Tibial artery (tissue), 4 donors: ENCODE results near the gene S100A14.

Experiments used
- DNase-seq, 2 donors: peaks; one replicate each; pipeline ENCODE4 v3.0.0-alpha.2; 2019
- H3K27ac ChIP-seq, 2 donors: fragments of 200-600 bp; sonication (generic) in 1 of 2; 1 replicate in 1 of 2; 2 replicates in 1 of 2; pipeline ENCODE4 v1.5.1; 2018 to 2019; ENCODE audit warnings: mild to moderate bottlenecking in 1 of 2
- H3K27me3 ChIP-seq, 2 donors: fragments of 200-600 bp; sonication (generic) in 1 of 2; one replicate each; pipeline versions ENCODE4 v1.5.1 to v1.6.0; 2016 to 2019
- H3K36me3 ChIP-seq, 3 donors: fragments of 200-600 bp; sonication (generic) in 2 of 3; one replicate each; pipeline ENCODE4 v1.5.1; 2016 to 2019; ENCODE audit warnings: mild to moderate bottlenecking in 2 of 3
- H3K4me1 ChIP-seq, 4 donors: fragments of 200-600 bp; sonication (generic) in 2 of 4; 1 replicate in 3 of 4; 2 replicates in 1 of 4; pipeline ENCODE4 v1.5.1; 2016 to 2019
- H3K4me3 ChIP-seq, 2 donors: fragments of 200-600 bp; sonication (generic) in 1 of 2; 1 replicate in 1 of 2; 2 replicates in 1 of 2; pipeline ENCODE4 v1.5.1; 2018 to 2019; ENCODE audit warnings: mild to moderate bottlenecking in 2 of 2
- H3K9me3 ChIP-seq, 3 donors: fragments of 200-600 bp; sonication (generic) in 1 of 3; one replicate each; pipeline ENCODE4 v1.5.1; 2016 to 2019
- intact Hi-C: fragments of 100-400 bp; cut with DNase I; formaldehyde crosslinking; loops from one replicate; pipeline ENCODE4 v1.15.0; 2023; ENCODE audit warnings: low total_unique reads
- TF ChIP-seq, protein P1 (sequence below), 2 experiments: fragments of 200-600 bp in 1 of 2; fragments of 450-650 bp in 1 of 2; IDR thresholded peaks; one replicate each; pipeline ENCODE4 v1.5.1; 2017 to 2019; ENCODE audit warnings: antibody characterized with exemption in 2 of 2, mild to moderate bottlenecking in 1 of 2, moderate library complexity in 1 of 2

The S100A14 gene

GRCh38 chr1:153571706-153572105, 44.4 kb downstream of the S100A14 start:
- no peak for DNase-seq
- TF ChIP-seq, protein P1, sequence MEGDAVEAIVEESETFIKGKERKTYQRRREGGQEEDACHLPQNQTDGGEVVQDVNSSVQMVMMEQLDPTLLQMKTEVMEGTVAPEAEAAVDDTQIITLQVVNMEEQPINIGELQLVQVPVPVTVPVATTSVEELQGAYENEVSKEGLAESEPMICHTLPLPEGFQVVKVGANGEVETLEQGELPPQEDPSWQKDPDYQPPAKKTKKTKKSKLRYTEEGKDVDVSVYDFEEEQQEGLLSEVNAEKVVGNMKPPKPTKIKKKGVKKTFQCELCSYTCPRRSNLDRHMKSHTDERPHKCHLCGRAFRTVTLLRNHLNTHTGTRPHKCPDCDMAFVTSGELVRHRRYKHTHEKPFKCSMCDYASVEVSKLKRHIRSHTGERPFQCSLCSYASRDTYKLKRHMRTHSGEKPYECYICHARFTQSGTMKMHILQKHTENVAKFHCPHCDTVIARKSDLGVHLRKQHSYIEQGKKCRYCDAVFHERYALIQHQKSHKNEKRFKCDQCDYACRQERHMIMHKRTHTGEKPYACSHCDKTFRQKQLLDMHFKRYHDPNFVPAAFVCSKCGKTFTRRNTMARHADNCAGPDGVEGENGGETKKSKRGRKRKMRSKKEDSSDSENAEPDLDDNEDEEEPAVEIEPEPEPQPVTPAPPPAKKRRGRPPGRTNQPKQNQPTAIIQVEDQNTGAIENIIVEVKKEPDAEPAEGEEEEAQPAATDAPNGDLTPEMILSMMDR (IDR thresholded peaks at IDR 0.05), result no peak
- no peak overlapping the region for H3K4me3 ChIP-seq
- intact Hi-C loops, result loop anchor here (2.0 kb wide), 1 partner anchor 45 kb away; the partner anchor contains the start of gene S100A14
- H3K27ac ChIP-seq, result peak overlapping the region; percentile 54 to 65
- peaks cover 5 to 42% (median 32%) of the 10 kb centered on the region in 4 donors for H3K4me1 ChIP-seq
- no peaks in the 10 kb centered on the region for H3K36me3 ChIP-seq
- H3K27me3 ChIP-seq, result no peaks in the 10 kb centered on the region
- H3K9me3 ChIP-seq, result no peaks in the 10 kb centered on the region

DNA sequence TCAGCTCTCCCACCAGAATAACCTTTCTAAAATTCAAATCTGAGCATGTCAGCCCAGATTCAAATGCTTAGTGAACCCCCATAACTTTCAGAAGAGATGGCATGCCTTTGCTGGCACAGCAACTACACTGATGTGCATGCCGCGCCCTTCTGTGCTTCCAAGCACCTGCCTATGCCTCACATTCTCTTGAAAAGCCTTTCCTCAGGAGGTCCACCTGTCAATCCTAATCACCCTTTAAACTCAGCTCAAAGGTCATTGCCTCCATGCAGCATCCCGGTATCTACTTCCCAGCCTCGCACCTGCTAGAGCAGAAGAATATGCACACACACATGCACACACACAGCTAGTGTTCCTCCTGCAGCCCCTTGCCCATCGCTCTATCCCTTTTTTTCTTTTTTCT, 45.3 kb downstream of the S100A14 start:
- H3K27me3 ChIP-seq, result no peaks in the 10 kb centered on the region
- intact Hi-C loops, result no loop called here
- H3K36me3 ChIP-seq, result no peaks in the 10 kb centered on the region
- no peak overlapping the region for H3K4me3 ChIP-seq
- no peak for DNase-seq
- no peak overlapping the region for H3K27ac ChIP-seq
- no peaks in the 10 kb centered on the region for H3K9me3 ChIP-seq
- TF ChIP-seq, protein P1 (IDR thresholded peaks at IDR 0.05), result no peak
- H3K4me1 ChIP-seq, result peaks cover 10 to 49% (median 40%) of the 10 kb centered on the region in 4 donors

GRCh38 chr1:153569465-153569864, 46.7 kb downstream of the S100A14 start:
- Histone ChIP-seq H3K4me3 (no peak overlapping the region), H3K36me3 (no peaks in the 10 kb centered on the region), H3K27ac (no peak overlapping the region), H3K27me3 (no peaks in the 10 kb centered on the region), H3K4me1 (peaks cover 15 to 61% (median 47%) of the 10 kb centered on the region in 4 donors), H3K9me3 (no peaks in the 10 kb centered on the region)
- intact Hi-C loops, result loop anchor here (2.0 to 5.0 kb wide), 2 partner anchors 59 to 103 kb away; partner anchors contain the start of gene ILF2
- TF ChIP-seq, protein P1 (IDR thresholded peaks at IDR 0.05), result no peak
- DNase-seq, result no peak

- Histone ChIP-seq H3K4me1 (peaks cover 15 to 59% (median 47%) of the 10 kb centered on the region in 4 donors), H3K4me3 (peak overlapping the region; percentile 28 to 48), H3K27me3 (no peaks in the 10 kb centered on the region), H3K9me3 (no peaks in the 10 kb centered on the region), H3K36me3 (no peaks in the 10 kb centered on the region), H3K27ac (peak overlapping the region; percentile 94 to 95)
- peak; percentile 87 to 93 for DNase-seq
- TF ChIP-seq, protein P1 (IDR thresholded peaks at IDR 0.05), result peak; percentile 98 to 99
- intact Hi-C loops, result loop anchor here (2.0 to 5.0 kb wide), 2 partner anchors 58 to 104 kb away; partner anchors contain the start of gene ILF2
Observed at GRCh38 chr1:153568367-153569099, 47.6 kb downstream of the S100A14 start.

DNA sequence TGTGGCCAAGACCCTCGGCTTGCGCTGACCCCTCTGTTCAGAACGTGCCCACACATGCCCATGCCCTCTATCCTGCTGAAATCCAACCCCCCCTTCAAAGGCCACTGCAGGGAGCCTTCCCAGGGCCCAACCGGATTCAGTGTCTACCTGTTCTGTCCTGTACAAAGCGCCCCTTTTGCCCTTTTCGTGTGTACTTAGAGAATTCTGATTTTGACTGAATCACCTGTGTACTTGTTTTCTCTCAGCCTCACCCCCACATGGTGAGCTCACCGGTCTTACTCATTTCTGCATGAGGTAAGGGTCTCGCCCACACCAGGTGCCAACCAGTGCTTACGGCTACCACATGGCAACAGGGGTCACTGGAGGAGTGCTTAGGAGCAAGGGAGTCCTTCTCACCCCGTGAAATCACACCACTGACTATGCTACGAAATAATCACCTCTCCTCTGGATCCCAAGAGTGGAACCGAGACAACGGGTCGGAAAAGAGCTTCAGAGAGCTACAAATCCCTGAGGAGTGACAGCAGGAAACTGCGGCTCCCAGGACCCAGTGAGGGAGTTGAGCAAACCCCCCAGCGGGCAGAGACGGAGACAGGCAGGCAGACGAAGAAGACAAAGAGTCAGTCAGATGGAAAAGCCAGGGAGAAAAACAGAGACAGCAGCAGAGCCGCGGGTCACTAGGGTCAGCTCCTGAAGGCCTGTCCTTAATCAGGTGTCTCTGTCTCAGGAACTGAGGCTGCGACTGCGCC, 48.3 kb downstream of the S100A14 start:
- H3K9me3 ChIP-seq, result no peaks in the 10 kb centered on the region
- H3K27ac ChIP-seq, result peak overlapping the region; percentile 94 to 95
- TF ChIP-seq, protein P1 (IDR thresholded peaks at IDR 0.05), result no peak
- intact Hi-C loops, result loop anchor here (1.0 to 5.0 kb wide), 3 partner anchors 34 to 105 kb away; partner anchors contain the start of gene ILF2
- H3K27me3 ChIP-seq, result no peaks in the 10 kb centered on the region
- peak overlapping the region; percentile 28 to 48 for H3K4me3 ChIP-seq
- no peaks in the 10 kb centered on the region for H3K36me3 ChIP-seq
- DNase-seq, result no peak
- H3K4me1 ChIP-seq, result peaks cover 15 to 51% (median 42%) of the 10 kb centered on the region in 4 donors
